ENCODE measurements around the gene ANO8.
A peak's percentile ranks its signal among the peaks of the same experiment; 100 is the strongest.
"Not testable (repeated sequence)": the region's sequence is repeated elsewhere in the genome, so short reads cannot be mapped to it uniquely, and the experiment has no call there.

Gene ANO8

DNA sequence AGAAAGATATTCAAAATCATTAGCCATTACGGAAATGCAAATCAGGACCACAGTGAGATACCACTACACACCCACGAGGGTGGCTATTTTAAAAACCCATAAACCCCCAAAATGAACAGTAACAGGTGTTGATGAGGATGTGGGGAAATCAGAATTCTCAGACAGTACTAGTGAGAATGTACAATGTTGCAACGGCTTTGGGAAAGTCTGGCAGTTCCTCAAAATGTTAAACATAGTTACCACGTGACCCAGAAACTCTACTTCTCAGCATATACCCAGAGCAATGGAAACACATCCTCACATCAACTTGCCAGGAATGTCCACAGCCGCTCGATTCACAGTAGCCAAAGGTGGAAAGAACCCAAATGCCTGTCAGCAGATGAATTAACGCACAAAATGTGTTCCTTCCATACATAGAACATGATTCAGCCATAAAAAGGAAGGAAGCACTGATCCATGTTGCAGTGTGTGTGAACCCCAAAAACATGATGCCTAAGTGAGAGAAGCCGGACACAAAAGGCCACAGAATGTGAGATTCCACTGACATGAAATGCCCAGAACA lies 35.5 kb upstream of the ANO8 start:
- in situ Hi-C loops (cut with MboI; ENCODE audit: low sequenced_read_pairs, unreplicated experiment) = no loop called here
- peak; percentile 68 for DNase-seq (ENCODE audit: low spot score)
- TF ChIP-seq, protein P1, sequence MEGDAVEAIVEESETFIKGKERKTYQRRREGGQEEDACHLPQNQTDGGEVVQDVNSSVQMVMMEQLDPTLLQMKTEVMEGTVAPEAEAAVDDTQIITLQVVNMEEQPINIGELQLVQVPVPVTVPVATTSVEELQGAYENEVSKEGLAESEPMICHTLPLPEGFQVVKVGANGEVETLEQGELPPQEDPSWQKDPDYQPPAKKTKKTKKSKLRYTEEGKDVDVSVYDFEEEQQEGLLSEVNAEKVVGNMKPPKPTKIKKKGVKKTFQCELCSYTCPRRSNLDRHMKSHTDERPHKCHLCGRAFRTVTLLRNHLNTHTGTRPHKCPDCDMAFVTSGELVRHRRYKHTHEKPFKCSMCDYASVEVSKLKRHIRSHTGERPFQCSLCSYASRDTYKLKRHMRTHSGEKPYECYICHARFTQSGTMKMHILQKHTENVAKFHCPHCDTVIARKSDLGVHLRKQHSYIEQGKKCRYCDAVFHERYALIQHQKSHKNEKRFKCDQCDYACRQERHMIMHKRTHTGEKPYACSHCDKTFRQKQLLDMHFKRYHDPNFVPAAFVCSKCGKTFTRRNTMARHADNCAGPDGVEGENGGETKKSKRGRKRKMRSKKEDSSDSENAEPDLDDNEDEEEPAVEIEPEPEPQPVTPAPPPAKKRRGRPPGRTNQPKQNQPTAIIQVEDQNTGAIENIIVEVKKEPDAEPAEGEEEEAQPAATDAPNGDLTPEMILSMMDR (IDR thresholded peaks at IDR 0.05; ENCODE audit: borderline replicate concordance, control extremely low read depth, extremely low read depth, insufficient read depth, missing control alignments) = no peak

DNA sequence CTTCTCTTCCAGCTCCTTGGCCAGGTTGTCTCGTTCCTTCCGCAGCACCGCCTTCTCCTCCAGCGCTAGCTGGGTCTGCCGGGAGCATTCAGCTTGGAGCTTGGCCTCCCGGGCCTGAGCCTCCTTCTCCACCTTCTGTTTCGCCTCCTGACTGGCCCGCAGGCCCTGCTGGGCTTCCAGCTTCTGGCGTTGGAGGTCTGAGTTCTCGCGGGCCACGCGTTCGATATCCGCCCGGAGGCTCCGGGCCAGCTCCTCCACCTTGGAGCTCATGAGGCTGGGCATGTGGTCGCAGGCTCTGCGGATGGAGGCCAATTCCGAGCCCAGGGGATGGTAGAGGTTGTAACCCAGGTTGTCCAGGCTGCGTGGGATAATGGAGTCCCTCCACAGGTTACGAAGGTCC lies 30.7 kb upstream of the ANO8 start:
- TF ChIP-seq, protein P1 (IDR thresholded peaks at IDR 0.05; ENCODE audit: borderline replicate concordance, control extremely low read depth, extremely low read depth, insufficient read depth, missing control alignments) = no peak
- DNase-seq (ENCODE audit: low spot score) = no peak
- in situ Hi-C loops (cut with MboI; ENCODE audit: low sequenced_read_pairs, unreplicated experiment) = no loop called here

DNA sequence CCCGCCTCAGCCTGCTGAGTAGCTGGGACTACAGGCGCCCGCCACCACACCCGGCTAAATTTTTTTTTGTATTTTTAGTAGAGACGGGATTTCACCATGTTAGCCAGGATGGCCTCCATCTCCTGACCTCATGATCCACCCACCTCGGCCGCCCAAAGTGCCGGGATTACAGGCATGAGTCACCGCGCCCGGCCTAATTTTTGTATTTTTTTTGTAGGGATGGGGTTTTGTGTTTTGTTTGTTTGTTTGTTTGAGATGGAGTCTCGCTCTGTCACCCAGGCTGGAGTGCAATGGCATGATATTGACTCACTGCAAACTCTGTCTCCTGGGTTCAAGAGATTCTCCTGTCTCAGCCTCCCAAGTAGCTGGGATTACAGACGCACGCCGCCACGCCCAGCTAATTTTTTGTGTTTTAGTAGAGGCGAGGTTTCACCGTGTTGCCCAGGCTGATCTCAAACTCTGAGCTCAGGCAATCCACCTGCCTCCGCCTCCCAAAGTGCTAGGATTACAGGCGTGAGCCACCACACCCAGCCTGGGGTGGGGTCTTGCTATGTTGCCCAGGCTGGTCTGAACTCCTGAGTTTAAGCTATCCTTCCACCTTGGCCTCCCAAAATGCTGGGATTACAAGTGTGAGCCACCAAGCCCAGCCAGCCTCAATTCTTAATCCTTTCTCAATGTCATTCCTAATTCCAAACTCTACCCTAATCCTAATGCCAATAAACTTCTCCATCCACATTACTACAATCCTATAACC lies 29.4 kb upstream of the ANO8 start:
- in situ Hi-C loops (cut with MboI; ENCODE audit: low sequenced_read_pairs, unreplicated experiment); DNase-seq (ENCODE audit: low spot score): not testable (repeated sequence)

DNA sequence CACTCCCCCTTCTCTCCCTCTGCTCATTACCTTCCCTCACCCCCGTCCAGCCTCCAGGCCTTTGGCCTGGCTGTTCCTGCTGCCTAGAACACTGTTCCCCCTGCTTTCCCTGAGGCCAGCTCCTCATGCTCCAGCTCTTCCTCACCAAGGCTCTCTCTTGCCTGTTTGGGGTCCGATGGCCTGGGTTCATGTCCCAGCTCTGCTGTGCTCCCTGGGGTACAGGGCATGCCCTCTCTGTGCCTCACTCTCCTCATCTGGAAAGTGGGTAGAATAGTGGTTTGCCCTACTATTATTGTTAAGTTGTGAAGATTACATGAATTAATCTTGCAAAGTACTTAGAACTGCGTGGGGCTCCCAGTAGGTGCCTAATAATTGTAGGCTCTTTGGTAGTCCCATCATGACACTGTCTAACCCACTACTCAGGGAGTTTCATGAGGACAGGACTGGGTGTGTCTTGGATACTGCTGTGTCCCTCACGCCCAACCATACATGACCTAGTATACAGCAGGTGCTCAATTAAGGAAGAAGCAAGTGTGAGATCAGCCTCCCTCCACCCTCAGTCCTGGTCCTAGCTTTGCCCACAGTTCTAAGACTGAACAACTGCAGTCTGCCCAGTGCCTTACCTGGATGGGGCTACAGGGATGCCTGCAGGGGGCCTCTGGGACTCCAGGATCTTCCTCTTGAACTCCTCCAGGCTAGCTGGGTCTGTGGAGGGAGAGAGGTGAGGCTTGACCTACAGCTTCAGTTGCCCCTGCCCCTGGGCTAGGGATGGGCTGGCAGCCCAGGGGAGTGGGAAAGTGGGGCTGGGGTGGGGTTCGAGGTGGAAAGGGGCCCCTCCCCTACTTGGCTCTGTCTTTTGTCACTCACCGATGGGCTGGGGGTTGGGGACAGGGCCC lies 25.5 kb upstream of the ANO8 start:
- DNase-seq (ENCODE audit: low spot score) = no peak
- in situ Hi-C loops (cut with MboI; ENCODE audit: low sequenced_read_pairs, unreplicated experiment) = no loop called here
- TF ChIP-seq, protein P1 (IDR thresholded peaks at IDR 0.05; ENCODE audit: borderline replicate concordance, control extremely low read depth, extremely low read depth, insufficient read depth, missing control alignments) = no peak

DNA sequence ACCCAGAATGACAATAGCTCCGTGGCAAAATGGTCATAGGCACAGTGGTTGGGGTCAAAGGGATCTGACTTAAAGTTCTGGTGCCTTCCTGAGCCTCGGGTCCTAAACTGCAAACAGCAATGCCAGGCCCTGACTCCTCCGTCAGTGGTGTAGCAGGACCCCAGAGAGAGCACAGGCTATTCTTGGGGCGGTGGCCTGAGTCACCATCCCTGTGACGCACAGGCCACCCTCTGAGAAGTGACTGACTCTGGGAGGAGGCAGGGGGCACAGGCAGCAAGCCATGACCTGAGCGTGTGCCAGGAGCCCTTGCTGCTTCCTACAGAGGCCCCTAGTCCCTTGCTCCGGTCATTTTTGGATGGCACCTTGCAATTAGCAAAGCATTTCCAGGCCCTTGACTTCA lies 23.7 kb upstream of the ANO8 start:
- DNase-seq (ENCODE audit: low spot score) = no peak
- TF ChIP-seq, protein P1 (IDR thresholded peaks at IDR 0.05; ENCODE audit: borderline replicate concordance, control extremely low read depth, extremely low read depth, insufficient read depth, missing control alignments) = no peak
- in situ Hi-C loops (cut with MboI; ENCODE audit: low sequenced_read_pairs, unreplicated experiment) = no loop called here

DNA sequence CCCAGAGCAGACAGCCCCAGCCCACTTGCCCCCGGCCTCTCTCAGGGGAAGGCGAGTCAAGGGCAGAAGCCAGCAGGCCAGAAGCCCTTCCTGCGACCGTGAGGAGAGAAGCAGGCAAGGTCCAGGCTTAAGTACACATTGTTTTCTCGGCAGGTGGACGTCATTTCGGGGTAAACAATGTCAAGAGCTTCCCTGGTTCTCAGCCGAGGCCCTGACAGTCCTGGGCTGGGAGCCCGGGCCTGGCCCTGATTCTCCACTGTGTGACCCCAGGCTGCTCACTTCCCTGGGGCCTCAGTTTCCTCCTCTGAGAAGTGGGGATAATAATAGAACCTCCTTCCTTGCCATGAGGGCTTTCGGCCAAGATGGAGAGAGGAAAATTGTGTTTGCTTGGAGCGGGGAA lies 23.1 kb upstream of the ANO8 start:
- TF ChIP-seq, protein P1 (IDR thresholded peaks at IDR 0.05; ENCODE audit: borderline replicate concordance, control extremely low read depth, extremely low read depth, insufficient read depth, missing control alignments) = no peak
- no peak for DNase-seq (ENCODE audit: low spot score)
- in situ Hi-C loops (cut with MboI; ENCODE audit: low sequenced_read_pairs, unreplicated experiment) = no loop called here
